ENCODE data around the gene TSHB.
"Not testable (repeated sequence)": the region's sequence is repeated elsewhere in the genome, so short reads cannot be mapped to it uniquely, and the experiment has no call there.

TSHB gene

GRCh38 chr1:115029526-115029925 lies at the start of gene TSHB:
TSS of gene TSHB (plus strand) at chr1:115029826. CDS start at chr1:115033363, 3,537 bp downstream.
- no peak for DNase-seq

DNA sequence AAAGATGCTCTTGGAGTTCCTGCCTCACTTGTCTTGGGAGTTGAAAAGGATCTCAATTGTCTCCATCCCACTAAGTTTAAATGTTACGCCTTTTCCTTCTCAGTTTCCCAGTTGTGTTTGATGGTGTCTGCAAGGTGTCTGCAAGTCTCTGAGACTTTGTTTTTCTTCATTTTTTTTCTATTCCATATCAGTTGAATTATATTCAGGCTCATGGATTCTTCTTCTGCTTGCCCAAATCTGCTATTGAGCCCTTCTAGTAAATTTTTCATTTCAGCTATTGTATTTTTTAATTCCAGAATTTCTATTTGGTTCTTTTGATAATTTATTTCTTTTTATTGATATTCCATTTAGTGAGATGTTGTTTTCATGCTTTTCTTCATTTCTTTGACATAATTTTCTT lies 47.4 kb upstream of the TSHB start:
- DNase-seq: no peak

- DNase-seq: no peak
These were observed 43.3 kb upstream of the TSHB start for GRCh38 chr1:114986286-114986685.

DNA sequence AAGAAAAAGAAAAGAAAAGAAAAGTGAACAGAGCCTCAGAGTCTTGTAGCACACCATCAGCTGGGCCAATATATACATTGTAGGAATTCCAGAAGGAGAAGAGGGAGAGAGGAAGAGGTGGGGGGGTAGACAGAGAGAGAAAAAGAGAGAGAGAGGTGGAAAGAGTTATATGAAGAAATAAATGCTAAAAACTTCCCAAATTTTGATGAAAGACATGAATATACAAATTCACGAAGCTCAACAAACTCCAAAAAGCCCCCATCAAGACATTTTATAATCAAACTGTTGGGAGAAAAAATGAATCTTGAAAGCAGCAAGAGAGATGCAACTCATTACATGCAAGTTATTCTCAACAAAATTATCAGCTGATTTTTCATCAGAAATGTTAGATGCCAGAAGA lies 41.5 kb upstream of the TSHB start:
- DNase-seq: no peak

DNA sequence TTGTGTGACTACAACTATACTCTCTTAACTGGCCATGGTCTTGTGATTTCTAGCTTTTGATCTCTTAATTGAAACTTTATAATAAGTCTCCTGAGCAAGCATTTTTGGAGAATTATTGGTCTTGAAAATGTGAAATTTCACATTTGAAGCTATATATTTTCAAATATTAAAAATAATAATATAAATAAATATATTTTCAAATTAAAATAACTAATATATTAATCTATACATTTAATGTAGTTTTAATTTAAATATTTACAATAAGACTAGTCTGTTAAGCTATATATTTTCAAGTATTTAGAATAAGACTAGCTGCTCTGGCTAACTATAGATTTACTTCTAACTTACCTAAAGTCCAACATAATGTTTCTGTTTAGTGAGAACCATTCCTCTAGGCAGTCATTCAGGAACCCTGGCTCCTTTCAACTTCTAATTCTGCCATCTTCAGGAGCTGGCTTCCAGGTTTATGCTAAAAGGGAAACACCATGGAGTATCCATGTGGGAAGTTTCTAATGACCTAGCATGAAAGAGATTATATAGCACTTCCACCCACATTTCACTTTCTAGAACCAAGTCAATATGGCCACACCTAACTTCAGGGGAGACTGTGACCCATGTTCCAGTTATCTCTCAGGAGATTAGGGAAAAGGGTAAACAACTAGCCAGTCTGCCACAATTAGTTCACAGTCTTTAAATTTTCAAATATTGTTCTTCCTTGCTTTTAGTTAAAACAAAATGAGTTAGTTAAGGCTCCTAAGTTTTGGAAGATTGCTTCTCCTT lies 31.9 kb upstream of the TSHB start:
- no peak for DNase-seq

GRCh38 chr1:115006191-115006590 lies 23.4 kb upstream of the TSHB start:
- DNase-seq: no peak

DNA sequence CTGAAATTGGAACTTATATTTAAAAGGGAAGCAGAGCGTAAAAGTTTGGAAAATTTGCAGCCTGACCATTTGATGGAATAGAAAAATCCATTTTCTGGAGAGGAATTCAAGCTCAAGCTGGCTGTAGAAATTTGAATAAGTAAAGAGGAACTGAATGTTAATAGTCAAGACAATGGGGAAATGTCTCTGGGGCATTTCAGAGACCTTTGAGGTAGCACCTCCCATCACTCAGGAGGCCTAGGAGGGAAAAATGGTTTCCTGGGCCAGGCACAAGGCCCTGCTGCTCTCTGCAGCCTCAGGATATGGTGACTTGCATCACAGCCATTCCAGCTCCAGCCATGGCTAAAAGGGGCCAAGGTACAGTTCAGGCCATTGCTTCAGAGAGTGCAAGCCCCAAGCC lies 17.6 kb upstream of the TSHB start:
- no peak for DNase-seq

- no peak for DNase-seq
These were observed 17.2 kb upstream of the TSHB start for GRCh38 chr1:115012434-115012833.

DNA sequence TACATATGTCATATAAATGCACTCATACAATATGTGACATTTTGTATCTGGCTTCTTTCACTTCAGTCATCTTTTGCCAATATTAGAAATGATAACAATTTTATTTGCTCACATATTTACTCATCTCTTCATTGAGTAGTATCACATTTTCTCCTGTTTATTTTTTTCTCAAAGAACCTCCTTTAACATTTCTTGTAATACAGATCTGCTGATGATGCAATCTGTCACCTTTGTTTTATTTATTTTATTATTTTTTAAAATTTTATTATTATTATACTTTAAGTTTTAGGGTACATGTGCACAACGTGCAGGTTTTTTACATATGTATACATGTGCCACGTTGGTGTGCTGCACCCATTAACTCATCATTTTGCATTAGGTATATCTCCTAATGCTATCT lies 15.8 kb upstream of the TSHB start:
- no peak for DNase-seq

GRCh38 chr1:115019549-115019948 lies 10.1 kb upstream of the TSHB start:
- not testable (repeated sequence) for DNase-seq

GRCh38 chr1:115021145-115021544 lies 8.5 kb upstream of the TSHB start:
- DNase-seq: no peak

DNA sequence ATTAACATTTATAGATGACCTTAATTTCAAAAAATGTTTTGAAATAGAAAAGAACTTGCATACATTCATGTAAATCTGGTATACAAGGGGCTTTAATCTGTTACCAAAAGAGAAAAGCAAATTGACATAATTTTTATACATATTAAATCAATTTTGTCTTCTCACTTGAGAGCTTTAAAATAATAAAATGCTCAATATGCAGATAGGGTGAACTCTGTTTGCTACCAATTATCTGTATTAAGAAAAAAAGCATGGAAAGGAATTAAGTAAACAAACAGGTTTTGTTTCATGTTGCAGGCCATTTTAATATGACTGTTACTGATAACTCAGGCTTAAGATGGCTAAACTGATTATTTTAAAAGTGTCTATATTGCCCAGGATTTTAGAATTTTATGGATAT lies 6.0 kb upstream of the TSHB start:
- no peak for DNase-seq

- DNase-seq: no peak
These were observed 2.0 kb downstream of the TSHB start for GRCh38 chr1:115031595-115031994.

DNA sequence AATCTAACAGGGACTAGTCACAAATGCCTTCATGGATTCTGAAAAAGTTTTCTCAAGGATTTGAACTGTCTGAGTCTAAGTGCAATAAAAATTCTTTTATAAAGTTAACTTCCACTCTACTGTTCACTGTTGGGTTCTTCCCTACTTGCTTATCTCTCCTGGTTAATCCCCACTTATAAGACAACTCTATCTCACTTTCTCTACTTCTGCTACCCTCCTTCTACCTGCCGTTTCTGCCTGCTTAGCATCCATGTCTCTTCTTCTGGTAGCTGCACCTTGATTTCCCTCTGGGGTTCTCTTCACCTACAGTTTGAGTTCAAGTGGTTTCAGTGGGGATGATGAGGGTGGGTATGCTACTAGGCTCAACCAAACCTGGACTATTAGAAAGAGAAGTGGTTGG lies 6.0 kb downstream of the TSHB start:
- DNase-seq: no peak

GRCh38 chr1:115036814-115037507 lies 7.3 kb downstream of the TSHB start:
- no peak for DNase-seq

- no peak for DNase-seq
These were observed 10.9 kb downstream of the TSHB start for GRCh38 chr1:115040501-115040900.

- no peak for DNase-seq
These were observed 12.0 kb downstream of the TSHB start for GRCh38 chr1:115041654-115042053.

- DNase-seq: no peak
These were observed 17.1 kb downstream of the TSHB start for GRCh38 chr1:115046751-115047150.

- DNase-seq: no peak
These were observed 22.2 kb downstream of the TSHB start for GRCh38 chr1:115051850-115052249.

- no peak for DNase-seq
These were observed 22.9 kb downstream of the TSHB start for GRCh38 chr1:115052454-115053083.

DNA sequence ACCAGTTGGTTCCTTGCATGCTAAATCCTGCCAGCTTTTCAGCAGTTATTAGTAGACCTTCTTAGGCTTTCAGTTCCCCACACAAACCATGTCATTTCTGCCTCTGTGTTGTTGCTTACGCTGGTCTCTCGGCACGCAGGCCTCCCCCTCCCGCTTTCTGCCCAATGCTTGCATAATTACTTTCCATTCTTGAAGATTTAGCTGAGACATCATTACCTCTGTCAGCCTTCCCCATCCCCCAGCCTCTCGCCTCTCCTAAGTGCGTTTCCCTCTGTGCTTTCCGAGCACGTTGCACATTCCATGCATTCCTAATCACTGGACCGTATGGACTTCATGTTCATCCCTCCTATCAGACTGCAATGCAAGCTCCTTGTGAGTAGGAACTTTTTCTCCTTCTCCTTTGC lies 26.8 kb downstream of the TSHB start:
- no peak for DNase-seq

DNA sequence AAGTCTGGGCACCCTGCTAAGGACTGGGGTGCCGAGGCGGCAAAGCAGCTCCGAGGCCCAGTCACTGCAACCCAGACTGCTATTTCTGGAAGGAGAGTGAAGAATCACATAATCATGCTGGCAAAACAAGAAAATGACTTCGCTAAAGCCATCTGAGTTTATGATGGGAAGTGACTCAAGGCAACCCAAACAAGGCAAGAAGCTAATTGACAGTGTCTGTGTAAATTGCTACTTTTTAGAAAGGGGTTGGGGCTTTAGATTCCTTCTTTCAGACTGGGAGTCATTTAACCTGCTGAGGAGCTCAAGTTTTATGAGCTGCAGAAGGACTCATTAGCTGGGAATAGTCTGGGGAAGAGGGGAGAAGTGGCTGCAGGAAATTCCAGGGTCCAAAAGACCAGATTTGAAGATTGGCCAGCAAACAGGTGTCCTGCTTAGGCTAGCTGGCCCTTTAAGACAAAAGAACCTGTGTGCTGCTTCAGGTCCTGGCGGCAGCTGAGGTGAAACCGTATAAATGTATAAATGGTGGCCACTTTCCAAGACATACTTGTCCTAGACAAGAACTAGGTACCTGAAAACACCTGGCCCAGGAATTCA lies 28.1 kb downstream of the TSHB start:
- no peak for DNase-seq

DNA sequence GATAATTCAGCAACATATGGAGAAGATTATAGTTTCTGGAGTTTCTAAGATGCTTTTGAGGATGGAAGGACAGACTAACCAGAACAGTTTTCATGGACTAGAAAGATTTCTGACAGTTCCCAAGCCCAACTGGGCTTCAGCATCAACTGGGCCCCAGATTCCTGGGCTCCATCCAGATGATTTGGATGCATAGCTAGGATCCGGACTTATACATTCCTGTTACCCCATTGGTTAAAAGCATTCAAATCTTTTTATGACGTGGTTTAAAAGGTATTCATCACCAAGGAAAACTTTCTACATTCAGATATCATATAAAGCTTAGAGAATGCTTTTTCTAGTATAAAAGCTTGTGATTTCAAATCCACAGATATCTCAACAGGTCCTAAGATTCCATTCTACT lies 29.7 kb downstream of the TSHB start:
- no peak for DNase-seq

DNA sequence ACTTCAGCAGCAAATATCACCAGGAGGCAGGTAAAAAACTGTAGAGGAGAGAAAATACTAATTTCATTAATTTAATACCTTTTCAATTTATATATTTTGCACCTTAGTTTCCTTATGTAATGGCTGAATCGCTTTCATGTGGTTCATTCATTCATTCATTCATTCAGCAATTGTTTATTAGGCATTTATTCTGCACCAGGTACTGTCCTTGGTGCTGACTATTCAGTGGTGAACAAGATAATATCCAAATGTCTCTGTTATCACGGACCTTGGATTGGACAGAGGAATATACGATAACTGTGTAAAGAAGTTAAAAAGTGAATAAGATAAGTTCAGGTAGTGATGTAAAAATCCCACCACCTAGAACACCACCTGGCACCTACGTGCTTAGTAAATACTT lies 30.9 kb downstream of the TSHB start:
- DNase-seq: no peak

Data from cerebellar nuclear complex (tissue), 1 donor.